Thyroid gland (tissue), 4 donors: ENCODE results near the gene PACS1. TPM values are rescaled to one million over a fixed set of nuclear protein-coding genes. Genes with fewer than 3 reads are reported as not detected.
"Not testable (repeated sequence)": the region's sequence is repeated elsewhere in the genome, so short reads cannot be mapped to it uniquely, and the experiment has no call there.

Experiments used
- DNase-seq, 2 donors: peaks; one replicate each; pipeline ENCODE4 v3.0.0-alpha.2; 2019
- H3K27ac ChIP-seq, 3 donors: fragments of 200-600 bp; sonication (generic); 1 replicate in 2 of 3; 2 replicates in 1 of 3; pipeline ENCODE4 v1.5.1; 2016 to 2019; ENCODE audit warnings: mild to moderate bottlenecking in 1 of 3, moderate library complexity in 1 of 3
- H3K27me3 ChIP-seq: fragments of 200-600 bp; sonication (generic); one replicate; pipeline ENCODE4 v1.5.1; 2019
- H3K36me3 ChIP-seq, 2 donors: fragments of 200-600 bp; sonication (generic); one replicate each; pipeline ENCODE4 v1.5.1; 2016 to 2019
- H3K4me1 ChIP-seq, 2 donors: fragments of 200-600 bp; sonication (generic); one replicate each; pipeline ENCODE4 v1.5.1; 2017 to 2019
- H3K4me3 ChIP-seq, 3 donors: fragments of 200-600 bp; sonication (generic); replicated peaks in 1 of 3; 1 replicate in 2 of 3; 2 replicates in 1 of 3; pipeline ENCODE4 v1.5.1; 2016; ENCODE audit warnings: mild to moderate bottlenecking in 1 of 3
- H3K9me3 ChIP-seq: fragments of 200-600 bp; sonication (generic); one replicate; pipeline ENCODE4 v1.5.1; 2017
- POLR2A ChIP-seq, 2 donors: fragments of 450-650 bp; IDR thresholded peaks; one replicate each; pipeline ENCODE4 v1.6.1; 2017; ENCODE audit warnings: antibody characterized with exemption in 2 of 2, mild to moderate bottlenecking in 2 of 2, moderate library complexity in 1 of 2
- WGBS, 2 donors: methylation state at CpG; one replicate each; pipeline ENCODE4 v1.1.5; 2017; 5-methylcytosine and 5-hydroxymethylcytosine counted together
- intact Hi-C: fragments of 100-400 bp; cut with DNase I; formaldehyde crosslinking; loops from one replicate; pipeline ENCODE4 v1.15.1; 2023
- total RNA-seq, 4 donors: library from RNA; depleted of rRNA; stranded (reverse); fragments of >200 nt; gene quantifications; one replicate each; pipeline ENCODE4 v1.2.3, GENCODE V29; 2016
- TF ChIP-seq, protein P1 (sequence below), 6 experiments: fragments of 200-600 bp in 3 of 6; fragments of 450-650 bp in 3 of 6; sonication (generic) in 3 of 6; IDR thresholded peaks; one replicate each; pipeline ENCODE4 v1.5.1; 2016 to 2019; ENCODE audit warnings: antibody characterized with exemption in 6 of 6, mild to moderate bottlenecking in 2 of 6, inconsistent platforms in 1 of 6, moderate library complexity in 1 of 6

Gene PACS1
- total RNA-seq, 4 donors from 2014 or later, result 39.6 to 67.7 (median 59.7) TPM

DNA sequence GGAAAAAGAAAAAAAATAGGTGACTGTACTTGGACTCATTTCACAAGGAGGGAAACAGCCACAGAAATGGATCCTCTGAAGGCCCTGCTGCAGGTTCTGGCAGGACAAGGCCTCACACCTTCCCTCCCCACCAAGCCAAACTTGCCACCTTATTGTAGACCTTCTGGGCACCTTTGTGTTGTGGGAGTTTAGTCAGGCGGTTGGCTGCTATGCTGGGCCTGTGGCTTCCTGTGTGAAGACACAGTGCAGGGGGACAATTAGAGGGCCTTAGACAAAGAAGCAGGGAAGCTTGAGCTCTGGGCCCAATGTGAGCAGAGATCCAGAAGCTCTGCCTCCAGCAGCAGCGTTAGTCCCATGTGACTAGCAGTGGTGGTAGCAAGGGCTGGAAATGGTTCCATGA is 202.5 kb downstream of the PACS1 start:
- no peak for TF ChIP-seq POLR2A (IDR thresholded peaks at IDR 0.05)
- TF ChIP-seq, protein P1, sequence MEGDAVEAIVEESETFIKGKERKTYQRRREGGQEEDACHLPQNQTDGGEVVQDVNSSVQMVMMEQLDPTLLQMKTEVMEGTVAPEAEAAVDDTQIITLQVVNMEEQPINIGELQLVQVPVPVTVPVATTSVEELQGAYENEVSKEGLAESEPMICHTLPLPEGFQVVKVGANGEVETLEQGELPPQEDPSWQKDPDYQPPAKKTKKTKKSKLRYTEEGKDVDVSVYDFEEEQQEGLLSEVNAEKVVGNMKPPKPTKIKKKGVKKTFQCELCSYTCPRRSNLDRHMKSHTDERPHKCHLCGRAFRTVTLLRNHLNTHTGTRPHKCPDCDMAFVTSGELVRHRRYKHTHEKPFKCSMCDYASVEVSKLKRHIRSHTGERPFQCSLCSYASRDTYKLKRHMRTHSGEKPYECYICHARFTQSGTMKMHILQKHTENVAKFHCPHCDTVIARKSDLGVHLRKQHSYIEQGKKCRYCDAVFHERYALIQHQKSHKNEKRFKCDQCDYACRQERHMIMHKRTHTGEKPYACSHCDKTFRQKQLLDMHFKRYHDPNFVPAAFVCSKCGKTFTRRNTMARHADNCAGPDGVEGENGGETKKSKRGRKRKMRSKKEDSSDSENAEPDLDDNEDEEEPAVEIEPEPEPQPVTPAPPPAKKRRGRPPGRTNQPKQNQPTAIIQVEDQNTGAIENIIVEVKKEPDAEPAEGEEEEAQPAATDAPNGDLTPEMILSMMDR (IDR thresholded peaks at IDR 0.05), result no peak
- Histone ChIP-seq H3K36me3 (peaks cover 45 to 48% of the 10 kb centered on the region in 2 donors), H3K4me1 (peaks cover 12 to 18% of the 10 kb centered on the region in 2 donors), H3K4me3 (no peak overlapping the region), H3K9me3 (no peaks in the 10 kb centered on the region), H3K27ac (no peak overlapping the region), H3K27me3 (no peaks in the 10 kb centered on the region)
- intact Hi-C loops, result no loop called here
- DNase-seq, result no peak
- WGBS, 2 donors, result 86 to 90% methylated on average over 2 of the region's 2 CpGs

DNA sequence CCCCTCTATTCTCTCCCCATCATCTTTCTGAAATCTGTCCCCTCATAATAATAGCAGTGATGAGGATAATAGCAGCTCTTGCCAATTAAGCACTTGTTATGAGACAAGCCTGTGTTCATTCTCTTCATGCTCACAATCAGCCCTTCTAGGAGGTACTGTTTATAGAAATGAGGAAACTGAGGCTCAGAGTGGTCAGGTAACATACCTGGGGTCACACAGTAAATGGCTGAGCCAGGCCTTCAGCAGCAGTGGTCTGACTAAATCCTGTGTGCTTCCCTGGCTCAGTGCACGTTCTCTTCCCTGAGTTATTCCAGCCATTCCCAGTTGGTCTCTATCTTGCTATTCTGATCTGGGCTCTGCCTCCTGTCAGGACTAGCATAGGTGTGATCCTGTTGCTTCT is 204.1 kb downstream of the PACS1 start:
- no peak overlapping the region for H3K4me3 ChIP-seq
- intact Hi-C loops, result no loop called here
- no peak for TF ChIP-seq POLR2A (IDR thresholded peaks at IDR 0.05)
- TF ChIP-seq, protein P1 (IDR thresholded peaks at IDR 0.05), result no peak
- H3K4me1 ChIP-seq, result peaks cover 12 to 25% of the 10 kb centered on the region in 2 donors
- no peaks in the 10 kb centered on the region for H3K27me3 ChIP-seq
- peaks cover 45 to 48% of the 10 kb centered on the region in 2 donors for H3K36me3 ChIP-seq
- H3K9me3 ChIP-seq, result no peaks in the 10 kb centered on the region
- WGBS, 2 donors, result 73 to 88% methylated on average over 1 of the region's 1 CpG
- no peak for DNase-seq
- H3K27ac ChIP-seq, result no peak overlapping the region

DNA sequence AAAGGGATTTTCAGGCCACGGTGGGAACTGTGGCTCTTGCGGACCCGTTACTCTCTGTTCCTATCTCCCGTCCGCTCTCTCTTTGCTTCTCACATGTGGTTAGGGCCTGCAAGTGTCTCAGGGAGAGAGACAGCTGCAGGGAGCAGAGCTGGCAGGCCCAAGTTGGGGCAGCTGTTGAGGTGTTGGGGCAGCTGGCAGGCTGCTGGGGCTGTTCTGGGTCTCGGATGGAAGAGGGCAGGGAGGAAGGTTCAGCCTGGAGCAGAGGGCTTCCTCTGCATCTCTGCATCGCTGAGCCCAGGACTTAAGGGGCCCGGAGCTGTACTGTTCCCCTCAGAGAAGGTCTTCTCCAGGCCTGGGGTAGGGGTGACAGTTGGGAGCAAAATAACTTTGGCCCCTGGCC is 205.3 kb downstream of the PACS1 start:
- intact Hi-C loops, result no loop called here
- H3K27ac ChIP-seq, result no peak overlapping the region
- H3K4me1 ChIP-seq, result peaks cover 4 to 16% of the 10 kb centered on the region in 2 donors
- H3K27me3 ChIP-seq, result no peaks in the 10 kb centered on the region
- no peak for DNase-seq
- peaks cover 45 to 48% of the 10 kb centered on the region in 2 donors for H3K36me3 ChIP-seq
- H3K9me3 ChIP-seq, result no peaks in the 10 kb centered on the region
- H3K4me3 ChIP-seq, result no peak overlapping the region
- WGBS, 2 donors, result 95 to 99% methylated on average over 7 to 8 of the region's 8 CpGs
- TF ChIP-seq POLR2A (IDR thresholded peaks at IDR 0.05), result no peak
- TF ChIP-seq, protein P1 (IDR thresholded peaks at IDR 0.05), result no peak

DNA sequence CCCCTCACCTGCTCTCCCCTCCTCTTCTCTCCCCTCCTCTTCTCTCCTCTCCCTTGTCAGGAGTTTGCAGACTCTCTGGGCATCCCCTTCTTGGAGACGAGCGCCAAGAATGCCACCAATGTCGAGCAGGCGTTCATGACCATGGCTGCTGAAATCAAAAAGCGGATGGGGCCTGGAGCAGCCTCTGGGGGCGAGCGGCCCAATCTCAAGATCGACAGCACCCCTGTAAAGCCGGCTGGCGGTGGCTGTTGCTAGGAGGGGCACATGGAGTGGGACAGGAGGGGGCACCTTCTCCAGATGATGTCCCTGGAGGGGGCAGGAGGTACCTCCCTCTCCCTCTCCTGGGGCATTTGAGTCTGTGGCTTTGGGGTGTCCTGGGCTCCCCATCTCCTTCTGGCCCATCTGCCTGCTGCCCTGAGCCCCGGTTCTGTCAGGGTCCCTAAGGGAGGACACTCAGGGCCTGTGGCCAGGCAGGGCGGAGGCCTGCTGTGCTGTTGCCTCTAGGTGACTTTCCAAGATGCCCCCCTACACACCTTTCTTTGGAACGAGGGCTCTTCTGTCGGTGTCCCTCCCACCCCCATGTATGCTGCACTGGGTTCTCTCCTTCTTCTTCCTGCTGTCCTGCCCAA is 206.0 kb downstream of the PACS1 start:
- intact Hi-C loops, result no loop called here
- TF ChIP-seq, protein P1 (IDR thresholded peaks at IDR 0.05), result no peak
- no peak for TF ChIP-seq POLR2A (IDR thresholded peaks at IDR 0.05)
- Histone ChIP-seq H3K9me3 (no peaks in the 10 kb centered on the region), H3K27ac (no peak overlapping the region), H3K4me1 (peaks cover 4 to 10% of the 10 kb centered on the region in 2 donors), H3K4me3 (no peak overlapping the region), H3K27me3 (no peaks in the 10 kb centered on the region), H3K36me3 (peaks cover 45 to 48% of the 10 kb centered on the region in 2 donors)
- 90 to 92% methylated on average over 13 of the region's 14 CpGs for WGBS, 2 donors
- no peak for DNase-seq

DNA sequence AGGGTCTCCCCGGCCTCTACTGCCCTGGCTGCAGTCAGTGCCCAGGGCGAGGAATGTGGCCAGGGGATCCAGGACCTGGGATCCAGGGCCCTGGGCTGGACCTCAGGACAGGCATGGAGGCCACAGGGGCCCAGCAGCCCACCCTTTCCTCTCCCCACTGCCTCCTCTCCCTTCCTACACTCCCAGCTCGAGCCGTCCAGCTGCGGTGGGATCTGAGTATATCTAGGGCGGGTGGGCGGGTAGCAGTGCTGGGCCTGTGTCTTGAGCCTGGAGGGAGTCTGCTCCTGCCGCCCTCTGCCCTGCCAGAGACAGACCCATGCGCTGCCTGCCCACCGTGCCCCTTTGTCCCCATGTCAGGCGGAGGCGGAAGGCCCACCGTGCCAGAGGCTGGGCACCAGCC is 206.5 kb downstream of the PACS1 start:
- Histone ChIP-seq H3K4me1 (peaks cover 4 to 10% of the 10 kb centered on the region in 2 donors), H3K36me3 (peaks cover 44 to 47% of the 10 kb centered on the region in 2 donors)
- DNase-seq, H3K4me3 ChIP-seq, H3K9me3 ChIP-seq, H3K27me3 ChIP-seq, H3K27ac ChIP-seq, intact Hi-C loops: not testable (repeated sequence)
- WGBS, 2 donors, result 85 to 95% methylated on average over 9 to 11 of the region's 13 CpGs

DNA sequence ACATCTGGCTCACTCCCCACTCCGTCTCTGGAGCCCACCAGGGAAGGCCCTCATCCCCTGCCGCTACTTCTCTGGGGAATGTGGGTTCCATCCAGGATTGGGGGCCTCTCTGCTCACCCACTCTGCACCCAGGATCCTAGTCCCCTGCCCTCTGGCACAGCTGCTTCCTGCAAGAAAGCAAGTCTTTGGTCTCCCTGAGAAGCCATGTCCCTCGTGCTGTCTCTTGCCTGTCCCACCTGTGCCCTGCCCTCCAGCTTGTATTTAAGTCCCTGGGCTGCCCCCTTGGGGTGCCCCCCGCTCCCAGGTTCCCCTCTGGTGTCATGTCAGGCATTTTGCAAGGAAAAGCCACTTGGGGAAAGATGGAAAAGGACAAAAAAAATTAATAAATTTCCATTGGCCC is 207.0 kb downstream of the PACS1 start:
- DNase-seq, H3K27ac ChIP-seq, H3K27me3 ChIP-seq, H3K4me3 ChIP-seq, H3K9me3 ChIP-seq, intact Hi-C loops: not testable (repeated sequence)
- H3K4me1 ChIP-seq, result peaks cover 4 to 10% of the 10 kb centered on the region in 2 donors
- peaks cover 39 to 43% of the 10 kb centered on the region in 2 donors for H3K36me3 ChIP-seq
- WGBS, 2 donors, result 77 to 83% methylated on average over 4 of the region's 4 CpGs
